GM21528 (cell line): ENCODE measurements around the gene CSF3R.

Experiments used
- ATAC-seq: cut with Tn5 transposase; IDR thresholded peaks from one replicate; pipeline ENCODE4 v1.9.1; 2021; ENCODE audit warnings: mild to moderate bottlenecking, moderate library complexity; ENCODE audit not compliant: unreplicated experiment, low FRiP score

CSF3R gene

DNA sequence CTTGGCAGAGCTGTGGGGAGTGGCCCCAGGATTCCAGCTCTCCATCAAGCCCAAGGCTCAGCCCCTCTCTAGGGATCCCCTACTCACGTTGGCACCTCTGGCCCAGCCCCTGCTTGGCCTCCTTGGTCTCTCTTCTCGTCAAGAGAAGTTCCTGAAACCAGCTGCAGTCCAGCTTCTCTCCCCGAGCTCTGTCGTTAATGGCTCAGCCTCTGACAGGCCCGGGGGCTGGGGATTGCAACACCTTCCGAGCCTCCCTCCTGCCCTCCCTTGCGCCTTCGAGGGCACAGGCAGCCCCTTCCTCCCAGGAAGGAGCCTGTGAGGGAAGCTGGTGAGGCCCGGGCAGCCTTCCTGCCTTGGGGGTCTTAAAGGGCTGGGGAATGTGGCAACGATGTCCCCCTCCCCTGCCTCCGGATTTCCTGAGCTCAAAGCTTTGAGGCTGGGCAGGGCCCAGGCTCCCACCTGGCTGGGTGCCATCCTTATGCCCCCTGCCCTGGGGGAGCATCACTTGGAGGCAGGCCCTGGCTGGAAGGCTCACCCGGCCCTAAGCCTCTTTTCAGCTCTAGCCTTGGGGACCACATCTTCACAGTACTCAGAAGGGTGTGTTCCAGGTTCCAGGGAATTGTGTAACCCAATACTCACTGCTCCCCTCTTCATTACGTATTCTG, at the start of gene CSF3R:
CSF3R (minus strand) TSS at position 190 of the 665 bp plus-strand sequence. CDS start 3,417 bp downstream, outside the sequence.
- no peak for ATAC-seq

DNA sequence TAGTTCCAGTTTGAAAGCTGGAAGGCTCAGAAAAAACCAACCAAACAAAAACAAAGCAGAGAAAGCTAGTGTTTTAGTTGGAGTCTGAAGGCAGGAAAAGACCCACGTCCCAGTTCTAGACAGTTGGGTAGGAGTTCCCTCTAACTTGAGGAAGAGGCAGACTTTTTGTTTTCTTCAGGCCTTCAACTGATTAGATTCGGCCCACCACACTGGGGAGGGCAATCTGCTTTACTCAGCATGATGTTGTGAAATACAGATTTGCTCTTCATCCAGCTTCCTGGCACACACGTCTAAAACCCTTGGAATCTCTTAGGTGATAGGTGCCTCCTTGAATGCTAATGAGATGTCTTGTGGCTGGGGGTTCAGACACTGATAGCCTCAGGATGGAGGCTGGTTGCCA, 49.1 kb upstream of the CSF3R start:
- no peak for ATAC-seq

DNA sequence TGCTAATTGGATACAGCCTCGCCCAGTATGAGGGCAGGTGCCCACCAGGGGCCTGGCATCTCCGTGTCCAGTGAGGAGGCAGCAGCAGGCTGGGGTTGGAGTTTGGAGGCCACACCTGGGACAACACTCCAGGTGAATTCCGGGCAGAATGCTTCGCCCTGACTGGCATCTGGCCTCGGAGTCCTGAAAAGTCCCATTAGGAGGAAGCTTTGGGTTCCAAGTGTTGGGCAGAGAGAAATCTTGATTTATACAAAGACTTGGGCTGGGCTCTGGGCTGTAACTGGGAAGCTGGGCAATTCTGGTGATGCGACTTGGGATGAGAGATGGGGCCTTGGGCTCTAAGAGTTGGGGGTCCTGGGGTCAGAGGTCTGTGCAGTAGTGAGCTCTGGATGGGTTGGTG, 48.1 kb upstream of the CSF3R start:
- ATAC-seq: no peak

DNA sequence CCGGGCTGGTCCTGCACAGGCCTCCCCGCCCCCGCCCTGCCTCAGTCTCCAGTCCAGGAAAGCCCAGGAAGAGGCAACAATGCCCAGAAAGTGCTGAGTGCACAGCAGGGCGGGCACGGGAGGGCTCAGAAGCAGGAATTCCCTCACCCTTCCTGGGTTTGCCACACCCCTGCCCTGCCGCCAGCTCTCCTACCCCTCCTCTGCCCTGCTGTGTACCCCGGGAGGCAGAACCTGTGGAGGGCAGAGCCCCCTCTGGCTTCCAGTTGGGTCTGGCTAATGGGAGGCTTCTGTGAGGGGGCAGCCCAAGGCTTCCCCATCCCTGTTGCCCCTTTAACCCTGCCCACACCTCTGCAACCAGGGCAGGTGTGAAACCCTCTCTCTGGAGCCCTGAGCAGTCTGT, 47.5 kb upstream of the CSF3R start:
- no peak for ATAC-seq

DNA sequence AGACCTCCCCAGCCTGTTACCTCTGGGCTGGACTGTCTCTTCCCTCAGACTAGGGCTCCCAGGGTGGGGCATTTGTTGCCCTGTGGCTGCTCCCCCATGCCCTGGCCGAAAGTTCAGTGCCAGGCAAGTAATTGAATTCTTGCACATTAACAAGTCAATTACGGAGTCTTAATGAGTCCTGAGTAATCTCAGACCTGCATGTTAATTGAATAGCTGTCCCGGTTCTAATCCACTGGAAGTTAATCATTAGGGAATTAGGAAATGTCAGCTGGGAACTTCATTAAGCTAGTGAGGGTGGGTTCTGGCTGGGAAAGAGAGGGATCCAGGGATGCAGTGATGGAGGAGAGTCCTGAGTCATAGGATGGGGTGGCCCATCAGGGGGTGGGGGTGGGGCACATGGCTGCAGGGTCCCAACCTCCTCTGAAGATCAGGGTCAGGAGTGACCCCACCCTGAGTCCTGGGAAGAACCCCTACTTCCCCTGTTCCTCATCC, 47.1 kb upstream of the CSF3R start:
- no peak for ATAC-seq

DNA sequence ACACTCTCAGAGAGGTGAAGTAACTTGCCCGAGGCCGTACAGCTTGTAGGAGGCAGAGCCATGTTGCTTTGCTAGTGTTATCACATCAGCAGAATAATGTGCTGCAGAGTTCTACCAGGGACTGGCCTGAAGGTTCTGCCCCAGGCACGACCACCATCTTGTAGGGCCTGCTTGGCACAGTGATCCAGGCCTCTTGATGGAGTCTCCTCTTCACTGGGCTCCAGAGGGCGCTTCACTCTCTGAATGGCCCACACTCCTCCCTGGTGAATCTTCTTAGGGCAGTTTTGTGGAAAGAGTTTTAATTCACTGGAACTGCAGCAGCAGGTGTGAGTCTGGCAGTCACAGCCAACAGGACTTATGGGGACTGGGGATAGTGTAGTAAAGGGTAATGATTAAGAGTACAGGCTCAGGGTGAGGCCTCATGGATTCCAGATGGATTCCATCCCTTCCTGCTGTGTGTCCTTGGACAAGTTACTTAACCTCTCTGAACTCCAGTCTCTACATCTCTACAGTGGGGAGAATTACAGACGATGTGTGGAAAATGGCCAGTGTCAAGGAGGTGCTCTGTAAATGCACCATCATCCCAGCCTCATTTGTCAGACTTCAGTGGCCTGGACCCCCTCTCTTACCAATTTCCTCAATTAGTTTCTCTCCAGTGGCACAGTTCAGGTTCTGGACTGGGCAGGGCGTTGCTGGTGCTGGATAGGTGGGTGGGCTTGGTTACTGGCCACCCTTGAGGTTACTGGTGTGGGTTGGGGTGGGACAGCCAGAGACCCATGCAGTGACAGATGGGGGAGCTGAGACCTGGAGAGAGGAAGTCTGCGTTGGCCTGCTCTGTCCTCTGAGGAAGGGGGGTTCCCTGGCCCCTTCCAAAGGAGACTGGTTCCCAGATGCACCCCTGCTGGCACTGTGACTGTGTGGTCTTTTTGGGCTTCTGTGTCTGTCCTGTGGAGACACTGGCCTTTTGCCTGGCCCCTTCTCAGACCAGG, 45.9 kb upstream of the CSF3R start:
- no peak for ATAC-seq

DNA sequence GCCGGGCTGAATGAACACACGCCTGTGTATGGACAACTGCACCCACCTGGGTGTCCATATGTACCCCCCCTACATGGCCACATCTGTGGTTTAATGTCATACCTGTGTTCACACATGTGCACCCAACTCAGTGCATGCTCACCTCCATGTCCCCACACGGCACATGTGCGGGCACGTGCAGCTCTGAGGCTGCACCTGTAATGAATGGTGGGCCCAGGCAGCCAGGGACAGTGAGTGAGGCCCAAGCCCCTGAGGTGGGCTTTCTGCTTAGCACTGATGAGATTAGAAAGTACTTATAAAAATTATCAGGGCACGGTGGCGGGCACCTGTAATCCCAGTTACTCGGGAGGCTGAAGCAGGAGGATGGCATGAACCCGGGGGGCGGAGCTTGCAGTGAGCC, 42.5 kb upstream of the CSF3R start:
- no peak for ATAC-seq

DNA sequence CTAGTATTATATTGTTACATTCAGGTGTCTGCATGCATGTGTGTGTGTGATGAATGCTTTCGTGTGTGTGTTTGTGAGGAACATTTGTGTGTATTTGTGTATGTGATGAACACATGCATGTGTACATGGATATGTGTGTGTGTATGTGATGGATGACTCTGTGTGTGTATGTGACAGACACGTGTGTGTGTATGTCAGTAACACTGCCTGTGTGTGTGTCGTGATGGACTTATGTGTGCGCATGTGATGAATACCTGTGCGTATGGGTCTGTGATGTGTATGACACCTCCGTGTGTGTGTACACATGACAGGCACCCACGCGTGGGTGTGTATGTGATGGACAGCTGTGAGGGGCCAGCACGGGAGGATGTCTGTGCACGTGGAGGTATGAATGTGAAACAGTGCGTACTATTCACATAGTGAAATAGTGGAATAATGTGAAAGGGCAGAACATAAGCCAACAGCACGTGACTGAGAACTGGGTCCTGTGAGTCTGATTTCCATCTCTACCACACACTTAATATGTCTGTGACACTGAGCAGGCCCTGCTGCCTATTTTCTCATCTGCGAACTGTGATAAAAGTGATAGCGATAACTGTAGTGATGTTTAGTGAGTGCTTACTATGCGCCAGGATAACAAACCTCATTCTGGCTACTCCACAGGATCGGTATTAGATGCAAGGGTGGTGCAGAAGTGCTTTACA, 41.8 kb upstream of the CSF3R start:
- no peak for ATAC-seq

DNA sequence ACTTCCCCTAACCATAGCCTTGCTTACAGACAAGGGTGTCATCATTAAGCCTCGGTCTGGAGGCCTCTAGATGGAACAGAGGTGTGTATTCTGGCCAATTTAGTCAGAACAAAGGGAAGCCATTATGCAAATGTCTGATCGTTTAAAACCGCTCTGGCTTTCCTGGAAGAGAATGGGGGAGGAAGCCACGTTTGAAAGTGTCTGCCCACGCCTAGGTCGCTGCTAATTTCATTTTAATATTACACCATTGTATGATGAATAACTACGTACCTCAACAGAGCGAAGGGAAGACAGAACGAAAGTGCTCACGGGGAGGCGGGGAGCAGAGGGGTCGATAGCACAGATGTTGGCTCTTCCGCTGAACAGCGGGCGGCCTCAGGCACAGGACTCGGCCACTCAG, 41.1 kb upstream of the CSF3R start:
- no peak for ATAC-seq

DNA sequence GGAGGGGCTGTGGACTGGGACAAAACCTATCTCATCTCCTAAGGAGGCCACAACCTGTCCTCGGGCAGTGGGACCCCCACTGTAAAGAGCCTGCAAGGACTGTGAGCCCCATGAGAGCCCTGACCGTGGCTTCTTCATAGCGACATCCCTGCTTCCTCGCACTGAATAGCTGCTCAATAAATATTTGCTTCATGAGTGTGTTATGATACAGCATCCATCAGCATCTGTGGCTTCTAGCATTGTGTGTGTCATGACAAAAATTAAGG, 40.5 kb upstream of the CSF3R start:
- ATAC-seq: no peak

DNA sequence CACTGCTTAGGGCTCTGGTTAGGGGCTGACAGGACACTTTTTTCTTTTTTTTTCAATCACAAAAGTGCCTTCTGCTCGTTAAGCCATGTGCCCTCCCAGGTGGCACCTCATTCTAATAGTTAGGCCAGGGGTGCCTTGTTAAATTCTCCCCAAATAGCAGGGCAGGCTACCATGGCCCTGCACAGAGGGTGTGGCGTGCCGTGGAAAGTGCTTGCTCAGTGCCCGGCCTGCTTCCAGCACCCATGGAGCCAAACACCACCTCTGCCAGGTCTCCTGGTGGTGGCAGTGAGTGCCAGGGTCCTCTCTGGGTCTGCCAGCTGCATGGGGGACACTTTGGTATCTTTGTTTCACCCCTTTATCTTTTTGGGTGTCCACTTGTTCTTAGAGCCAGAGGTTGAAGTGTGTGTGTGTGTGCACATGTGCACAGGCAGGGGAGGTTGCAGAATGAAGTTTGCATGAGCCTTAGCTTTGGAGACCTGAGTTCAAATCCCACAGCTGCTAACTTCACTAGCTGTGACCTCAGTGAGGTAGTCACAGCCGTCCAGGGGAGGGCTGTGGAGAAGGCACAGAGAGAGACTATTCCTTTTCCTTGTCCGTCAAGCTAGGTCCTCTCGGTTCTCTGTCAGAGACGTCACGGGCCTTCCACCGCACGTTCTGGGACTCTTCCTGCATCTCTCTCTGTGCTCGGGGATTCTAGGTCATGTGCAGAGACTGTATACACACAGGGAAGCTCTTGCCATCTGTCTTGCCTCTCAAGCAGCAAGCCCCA, 39.9 kb upstream of the CSF3R start:
- no peak for ATAC-seq

DNA sequence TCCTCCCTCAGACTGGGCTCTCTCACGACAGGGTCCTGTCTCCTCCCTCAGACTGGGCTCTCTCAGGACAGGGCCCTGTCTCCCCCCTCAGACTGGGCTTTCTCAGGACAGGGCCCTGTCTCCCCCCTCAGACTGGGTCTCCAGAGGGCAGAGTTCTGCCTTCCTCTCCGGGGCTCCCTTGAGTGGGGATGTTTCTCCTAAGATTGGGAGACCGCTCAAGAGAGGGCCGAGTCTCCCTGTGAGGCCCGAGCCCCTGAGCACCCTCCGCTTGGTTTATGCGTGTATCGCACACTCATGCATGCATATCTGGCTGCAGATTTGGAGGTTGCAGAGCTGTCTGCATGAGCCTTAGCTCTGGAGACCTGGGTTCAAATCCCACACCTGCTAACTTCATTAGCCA, 39.3 kb upstream of the CSF3R start:
- ATAC-seq: no peak

DNA sequence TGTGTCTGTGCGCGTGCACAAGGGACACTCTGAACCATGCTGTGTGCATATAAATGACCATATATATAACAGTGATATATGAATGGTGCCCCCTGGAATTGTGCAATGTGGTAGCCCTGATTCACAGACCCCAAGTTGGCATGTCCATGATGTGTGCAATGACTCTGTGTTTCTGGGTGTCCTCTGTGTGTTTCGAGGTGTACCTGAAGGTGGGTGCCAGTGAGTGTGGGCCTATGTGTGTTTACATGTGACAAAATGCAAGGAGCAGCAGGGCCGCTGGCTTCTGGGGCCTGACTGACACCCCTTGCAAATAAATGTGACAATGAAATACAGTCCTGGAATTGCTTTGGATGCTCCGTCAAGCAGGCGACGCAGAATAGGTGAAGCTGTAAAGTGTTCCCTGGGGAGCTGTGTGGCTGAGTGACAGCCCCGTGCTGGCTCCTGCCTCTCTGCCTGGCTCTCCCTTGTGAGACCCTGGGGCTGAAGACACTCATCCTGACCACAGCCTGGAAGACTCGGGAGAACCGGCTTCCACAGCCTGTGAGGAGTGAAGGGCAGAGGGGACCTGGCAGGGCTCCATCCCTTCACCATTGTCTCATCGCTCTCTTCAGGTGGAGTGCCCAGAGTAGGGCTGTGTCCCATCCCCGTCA, 38.2 kb upstream of the CSF3R start:
- no peak for ATAC-seq

DNA sequence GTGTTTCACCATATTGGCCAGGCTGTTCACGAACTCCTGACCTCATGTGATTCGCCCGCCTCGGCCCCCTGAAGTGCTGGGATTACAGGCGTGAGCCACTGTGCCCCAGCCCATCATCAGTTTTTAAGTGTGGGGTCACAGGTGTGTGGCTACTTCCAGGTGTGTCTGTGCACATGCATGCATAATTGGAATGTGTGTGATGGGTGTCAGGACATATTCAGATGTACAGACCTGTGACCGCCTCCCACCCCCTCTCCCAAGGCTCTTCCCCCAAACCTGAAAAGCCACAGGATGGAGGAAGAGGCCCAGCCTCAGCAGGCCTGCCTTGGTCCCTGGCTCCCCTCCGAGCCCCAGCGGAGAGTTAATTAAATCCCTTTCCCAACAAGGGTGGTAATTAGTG, 37.3 kb upstream of the CSF3R start:
- ATAC-seq: no peak

DNA sequence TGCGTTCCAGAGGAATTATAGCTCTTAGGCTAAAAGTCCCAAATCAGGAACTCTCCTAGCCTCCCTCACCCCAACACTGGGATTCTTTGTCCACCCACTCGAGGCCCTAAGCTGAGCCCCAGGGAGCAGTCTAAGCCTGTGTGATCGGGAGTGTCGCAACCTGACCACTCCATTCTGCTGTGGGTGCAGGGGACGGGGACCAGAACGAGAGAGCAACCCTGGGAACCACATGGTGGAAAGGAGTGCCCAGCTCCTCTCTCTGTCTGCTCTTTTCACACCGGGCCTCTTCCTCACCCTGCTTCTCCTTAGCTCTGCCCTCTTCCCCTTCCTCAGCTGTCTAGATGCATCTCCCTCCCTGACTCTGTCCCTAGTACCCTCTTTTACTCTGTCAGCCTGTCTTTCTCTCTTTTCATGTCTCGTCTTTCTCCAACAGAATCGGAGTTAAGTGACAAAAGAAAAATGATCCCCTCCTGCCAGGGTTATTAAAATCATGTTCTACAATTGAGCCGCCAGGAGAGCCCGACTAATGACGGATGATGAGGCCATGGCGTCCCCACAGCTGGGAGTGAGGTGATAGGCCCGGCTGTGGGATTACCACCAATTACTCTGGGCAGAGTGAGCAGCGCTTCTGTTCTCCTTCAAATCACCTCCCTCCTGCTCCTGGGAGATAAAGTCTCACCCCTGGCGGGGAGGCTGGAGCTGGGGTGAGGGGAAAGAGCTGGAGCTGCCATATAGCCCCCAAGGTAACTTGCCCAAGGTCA, 34.5 kb upstream of the CSF3R start:
- ATAC-seq: no peak

DNA sequence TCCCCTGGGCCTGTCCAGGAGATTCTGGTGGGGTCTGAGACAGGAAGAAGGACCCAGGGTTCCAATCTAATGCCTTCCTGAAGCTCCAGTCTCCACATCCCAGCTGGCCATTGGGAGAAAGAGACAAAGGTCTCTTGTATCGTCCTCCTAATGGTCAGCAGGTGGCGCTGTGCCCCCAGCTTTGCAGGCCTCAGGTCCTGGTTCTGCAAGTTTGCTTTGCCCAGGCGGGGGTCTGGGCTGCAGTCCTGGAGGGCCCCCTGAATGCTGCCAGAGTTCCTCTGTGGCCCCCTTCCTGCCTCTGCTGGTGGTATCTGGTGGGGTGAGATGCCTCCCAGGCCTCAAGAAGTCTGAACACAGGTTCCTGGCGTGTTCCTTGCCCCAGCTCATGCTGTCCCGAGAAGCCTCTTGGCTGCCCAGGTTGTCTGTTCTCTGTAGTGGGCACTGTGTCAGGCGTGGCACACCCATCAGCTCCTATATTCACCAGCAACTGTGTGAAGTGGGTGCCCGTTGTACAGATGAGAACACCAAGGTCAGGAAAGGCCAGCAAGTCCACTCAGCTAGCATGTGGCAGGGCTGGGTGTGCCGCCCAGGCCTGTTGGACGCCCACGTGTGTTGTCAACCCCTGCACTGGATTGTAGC, 33.8 kb upstream of the CSF3R start:
- ATAC-seq: no peak

DNA sequence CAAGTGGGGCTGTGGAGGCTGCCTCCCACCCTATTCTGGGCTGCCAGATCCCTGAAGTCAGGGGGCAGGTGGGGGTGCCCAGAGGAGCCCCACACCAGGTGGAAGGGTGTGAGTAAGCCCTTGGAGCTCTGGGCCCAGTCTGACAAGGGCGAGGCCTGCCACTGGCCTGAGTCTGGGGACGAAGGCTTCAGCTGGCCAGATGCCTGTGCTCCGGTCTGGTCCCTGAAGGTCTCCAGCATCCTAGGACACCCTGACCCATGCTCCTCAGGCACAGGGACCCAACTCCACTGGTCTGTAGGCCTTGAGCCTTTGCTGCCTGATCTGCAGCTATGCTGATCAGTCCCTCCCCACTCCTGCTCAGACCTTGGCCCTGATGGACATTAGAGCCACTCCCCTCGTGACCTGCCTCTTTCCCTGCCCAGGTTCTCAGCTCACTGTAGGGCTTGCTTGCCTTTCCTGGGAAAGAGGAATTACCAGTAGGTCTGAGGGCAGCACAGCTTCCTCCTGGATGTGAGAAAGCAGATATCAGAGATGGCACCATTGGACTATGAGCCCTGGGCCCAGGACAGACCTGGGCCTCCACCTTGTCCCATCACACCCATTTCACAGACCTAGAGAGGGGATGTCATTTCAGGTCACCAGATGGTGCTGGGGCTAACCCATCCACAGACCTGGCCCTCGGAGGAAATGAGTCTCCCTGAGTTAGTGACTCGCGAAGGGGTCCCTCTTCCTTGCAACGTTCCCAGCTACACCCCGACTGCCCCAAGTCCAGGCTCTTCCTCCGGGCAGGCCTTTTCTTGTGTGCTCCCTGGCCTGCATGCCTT, 32.8 kb upstream of the CSF3R start:
- no peak for ATAC-seq

DNA sequence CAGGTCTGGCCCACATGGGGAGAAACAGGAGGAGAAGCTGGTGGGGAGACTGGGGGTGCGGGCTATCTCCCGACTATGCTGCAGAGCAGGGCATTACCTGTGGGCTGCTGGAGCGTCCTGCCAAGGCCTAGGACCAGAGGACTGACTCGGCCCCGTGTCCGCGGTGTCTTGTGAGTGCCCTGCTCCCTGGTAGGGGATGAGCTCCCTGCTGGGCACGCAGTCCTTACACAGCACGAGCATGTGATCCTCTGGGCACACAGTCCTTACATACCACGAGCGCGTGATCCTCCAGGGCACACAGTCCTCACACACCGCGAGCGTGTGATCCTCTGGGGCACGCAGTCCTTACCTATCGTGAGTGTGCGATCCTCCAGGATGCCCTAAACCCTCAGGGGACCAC, 31.8 kb upstream of the CSF3R start:
- no peak for ATAC-seq
